Measurements from ENCODE around the gene NMT1.
A peak's percentile ranks its signal among the peaks of the same experiment; 100 is the strongest.
"Not testable (repeated sequence)": the region's sequence is repeated elsewhere in the genome, so short reads cannot be mapped to it uniquely, and the experiment has no call there.

The NMT1 gene

GRCh38 chr17:45123930-45124796 lies 63.0 kb downstream of the NMT1 start:
- DNase-seq, result no peak

GRCh38 chr17:45124797-45125122 lies 63.6 kb downstream of the NMT1 start:
- not testable (repeated sequence) for DNase-seq

DNA sequence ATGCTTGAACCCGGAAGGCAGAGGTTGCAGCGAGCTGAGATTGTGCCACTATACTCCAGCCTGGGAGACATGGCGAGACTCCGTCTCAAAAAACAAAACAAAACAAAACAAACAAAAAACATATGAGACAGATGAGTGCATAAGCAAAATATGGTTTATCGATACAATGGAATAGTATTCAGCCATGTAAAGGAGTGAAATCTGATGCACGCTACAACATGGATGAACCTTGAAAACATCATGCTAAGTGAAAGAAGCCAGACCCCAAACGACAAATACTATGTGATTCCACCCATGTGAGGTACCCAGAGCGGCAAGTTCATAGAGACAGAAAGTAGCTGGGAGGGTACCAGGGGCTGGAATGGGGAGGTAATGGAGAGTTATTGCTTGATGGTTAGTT lies 64.4 kb downstream of the NMT1 start:
- no peak for DNase-seq

DNA sequence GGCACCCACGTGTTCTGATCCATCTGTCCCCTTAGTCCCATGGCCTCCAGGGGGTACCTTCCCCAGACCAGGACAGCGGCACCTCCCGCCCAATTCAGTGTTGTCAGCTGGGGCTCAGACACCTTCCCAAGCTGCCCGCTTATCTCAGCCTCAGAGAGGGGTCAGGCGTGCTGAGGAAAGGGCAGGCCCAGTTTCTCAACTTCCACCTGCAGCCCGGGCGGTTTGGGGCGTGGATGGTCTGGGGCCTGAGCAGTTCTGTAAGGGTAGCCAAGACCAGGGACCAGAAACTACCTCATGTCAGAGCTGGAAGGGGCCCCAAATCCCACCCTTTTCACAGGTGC lies 66.1 kb downstream of the NMT1 start:
- DNase-seq, result no peak

- no peak for DNase-seq
These were observed 66.6 kb downstream of the NMT1 start for GRCh38 chr17:45127548-45128300.

- DNase-seq, result no peak
These were observed 67.2 kb downstream of the NMT1 start for GRCh38 chr17:45128331-45128730.

DNA sequence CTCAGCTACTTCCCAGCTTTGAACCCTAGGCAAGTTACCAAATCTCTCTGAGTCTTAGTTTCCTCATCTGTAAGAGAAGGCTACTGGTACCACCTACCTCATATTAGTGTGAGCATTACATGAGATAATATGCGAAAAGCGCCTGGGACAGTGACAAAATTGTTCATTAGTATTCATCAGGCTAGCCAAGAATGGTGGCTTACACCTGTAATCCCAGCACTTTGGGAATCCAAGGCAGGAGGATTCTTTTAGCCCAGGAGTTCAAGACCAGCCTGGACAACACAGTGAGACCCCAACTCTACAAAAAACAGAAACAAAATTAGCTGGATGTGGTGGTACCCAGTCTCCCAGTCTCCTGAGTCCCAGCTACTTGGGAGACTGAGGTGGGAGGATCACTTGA lies 67.9 kb downstream of the NMT1 start:
- DNase-seq, result no peak

DNA sequence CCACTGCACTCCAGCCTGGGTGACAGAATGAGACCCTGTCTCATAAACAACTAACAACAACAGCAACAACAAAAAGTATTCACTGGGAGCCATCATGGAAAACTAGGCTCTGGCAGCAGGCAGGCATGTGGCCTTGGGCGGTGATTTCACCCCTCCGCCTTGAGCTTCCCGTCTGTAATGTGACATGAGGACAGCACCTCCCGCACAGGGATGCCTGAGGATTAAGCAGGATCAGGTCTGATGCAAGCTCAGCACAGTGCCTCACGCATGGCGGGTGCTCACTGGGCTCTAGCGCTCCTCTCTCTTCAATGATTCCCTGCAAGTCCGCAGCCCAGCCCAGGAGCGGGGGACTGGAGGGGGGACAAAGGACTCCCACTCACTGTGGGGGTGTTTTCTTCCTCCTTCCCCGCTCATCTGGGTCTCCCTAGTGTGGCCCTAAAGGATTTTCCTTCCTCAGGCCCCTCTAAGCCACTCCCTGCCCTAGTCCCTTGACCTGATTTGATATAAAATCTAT lies 68.4 kb downstream of the NMT1 start:
- DNase-seq, result no peak

DNA sequence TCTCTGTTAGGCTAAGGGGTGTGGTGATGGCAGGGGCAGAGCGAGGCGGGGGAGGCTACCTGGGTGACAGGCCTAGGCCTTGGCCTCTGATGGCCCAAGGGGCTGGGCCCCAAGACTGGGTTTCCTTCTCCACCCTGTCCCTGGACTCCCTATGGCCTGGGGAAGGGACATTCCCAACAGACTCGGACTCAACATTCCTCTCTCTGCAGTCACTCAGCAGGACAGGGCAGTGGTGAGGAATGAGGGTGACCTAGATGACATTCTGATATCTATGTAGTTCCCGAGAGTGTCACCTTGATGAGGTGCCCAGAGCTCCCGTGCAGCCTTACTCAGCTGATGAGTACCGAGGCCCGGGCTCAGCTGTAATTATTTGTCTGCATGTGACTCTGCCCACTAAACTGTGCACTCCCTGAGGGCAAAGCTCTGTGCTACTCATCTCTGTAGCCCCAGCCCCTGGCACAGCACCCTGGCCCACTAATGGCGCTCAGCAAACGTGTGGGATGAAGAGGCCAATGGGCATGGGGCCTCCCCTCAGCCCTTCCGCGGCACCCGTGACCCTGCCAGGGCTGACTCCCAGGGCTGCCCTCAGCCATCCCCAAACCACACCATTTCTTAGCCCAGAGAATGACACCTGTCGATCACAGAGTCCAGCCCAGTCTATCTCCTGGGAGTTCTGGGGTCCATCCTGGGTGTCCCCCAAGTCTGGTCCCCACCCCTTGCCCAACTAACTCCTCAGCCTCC lies 69.0 kb downstream of the NMT1 start:
- DNase-seq, result no peak

- no peak for DNase-seq
These were observed 69.8 kb downstream of the NMT1 start for GRCh38 chr17:45130681-45131615.

DNA sequence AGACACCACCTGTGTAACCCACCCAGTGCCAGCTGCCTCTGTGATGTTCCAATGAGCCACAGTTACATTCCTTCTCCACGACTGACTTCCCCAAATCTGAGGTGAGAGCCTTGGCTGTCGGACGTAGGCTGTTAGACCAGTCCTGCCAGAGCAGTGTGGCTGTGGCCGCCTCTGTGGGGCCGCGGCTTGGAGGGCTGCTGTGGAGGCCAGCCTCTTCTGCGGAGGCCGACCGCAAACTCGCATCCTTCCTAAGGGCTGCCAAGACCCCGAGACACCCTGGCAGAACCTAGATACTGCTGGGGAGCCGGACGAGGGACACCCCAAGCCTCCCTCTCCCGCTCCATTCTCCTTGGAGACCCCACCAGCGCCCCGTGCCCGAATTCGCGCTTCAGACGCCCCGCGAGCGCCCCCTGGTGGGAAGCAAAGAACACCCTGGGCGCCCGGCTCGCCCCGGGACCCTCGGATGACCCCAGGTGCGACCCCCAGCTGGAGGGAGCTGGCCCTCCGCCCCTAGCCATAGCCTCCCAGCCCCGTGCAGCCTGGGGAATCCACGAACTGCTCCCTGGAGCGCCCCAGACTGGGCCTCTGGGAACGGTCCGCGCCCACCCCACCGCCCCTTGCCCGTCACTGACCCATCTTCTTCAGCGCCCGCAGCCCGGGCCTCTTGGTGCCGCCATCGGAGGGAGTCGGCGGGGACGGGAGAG lies 70.7 kb downstream of the NMT1 start:
- DNase-seq, result no peak

- DNase-seq, result peak; percentile 20
These were observed 71.1 kb downstream of the NMT1 start, which contains the start of gene PLCD3 for GRCh38 chr17:45132320-45132571. PLCD3 (minus strand) TSS chr17:45132515; CDS start chr17:45132410, 105 bp downstream.

- DNase-seq, result peak; percentile 68
These were observed 71.7 kb downstream of the NMT1 start for GRCh38 chr17:45132572-45133463.

GRCh38 chr17:45135192-45135977 lies 74.3 kb downstream of the NMT1 start, which contains the start of gene ACBD4:
ACBD4 (plus strand) TSS chr17:45135687; CDS start chr17:45136145, 458 bp downstream.
- DNase-seq, result peak; percentile 91

DNA sequence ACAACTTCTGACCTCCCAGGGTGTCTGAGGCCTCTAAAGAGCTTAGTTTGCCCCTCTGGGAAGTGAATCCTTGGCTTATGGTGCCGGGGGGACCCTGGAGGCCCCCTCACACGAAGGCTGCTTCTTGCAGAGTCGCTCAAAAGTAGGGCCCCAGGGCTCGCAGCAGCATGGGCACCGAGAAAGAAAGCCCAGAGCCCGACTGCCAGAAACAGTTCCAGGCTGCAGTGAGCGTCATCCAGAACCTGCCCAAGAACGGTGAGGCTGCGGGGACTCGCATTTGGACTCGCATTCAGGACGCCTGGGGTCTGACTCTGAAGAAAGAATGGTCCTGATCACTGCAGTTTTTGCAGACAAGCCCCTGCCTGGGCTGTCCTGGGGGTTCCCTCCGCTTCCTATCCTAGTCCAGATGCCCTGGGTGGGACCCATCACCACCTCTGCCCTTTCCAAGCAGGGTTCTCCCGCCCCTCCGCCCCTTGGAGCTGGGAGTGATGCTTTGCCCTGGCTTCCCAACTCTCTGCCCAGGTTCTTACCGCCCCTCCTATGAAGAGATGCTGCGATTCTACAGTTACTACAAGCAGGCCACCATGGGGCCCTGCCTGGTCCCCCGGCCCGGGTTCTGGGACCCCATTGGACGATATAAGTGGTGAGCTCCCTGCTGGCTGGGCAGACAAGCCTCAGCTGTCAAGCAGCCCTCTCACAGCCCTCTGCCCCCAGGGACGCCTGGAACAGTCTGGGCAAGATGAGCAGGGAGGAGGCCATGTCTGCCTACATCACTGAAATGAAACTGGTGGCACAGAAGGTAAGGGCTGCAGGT lies 75.1 kb downstream of the NMT1 start:
- no peak for DNase-seq

GRCh38 chr17:45136846-45137560 lies 75.9 kb downstream of the NMT1 start:
- no peak for DNase-seq

GRCh38 chr17:45137561-45138305 lies 76.6 kb downstream of the NMT1 start:
- DNase-seq, result no peak
